Mucosa of rectum (tissue), 2 donors: ENCODE measurements around the gene FGF14.

Experiments
- H3K27ac ChIP-seq, 2 donors: one replicate each; pipeline ENCODE4 v1.7.0; 2013; ENCODE audit warnings: inconsistent platforms in 2 of 2, low read depth in 2 of 2, low read length in 2 of 2
- H3K27me3 ChIP-seq, 2 donors: one replicate each; pipeline ENCODE4 v1.7.0; 2013; ENCODE audit warnings: low read length in 2 of 2; ENCODE audit not compliant: control insufficient read depth in 2 of 2, insufficient read depth in 2 of 2
- H3K36me3 ChIP-seq, 2 donors: one replicate each; pipeline ENCODE4 v1.7.0; 2013; ENCODE audit warnings: low read length in 2 of 2; ENCODE audit not compliant: control insufficient read depth in 2 of 2, insufficient read depth in 2 of 2
- H3K4me1 ChIP-seq, 2 donors: one replicate each; pipeline ENCODE4 v1.7.0; 2013; ENCODE audit warnings: low read length in 2 of 2, mild to moderate bottlenecking in 1 of 2; ENCODE audit not compliant: control insufficient read depth in 2 of 2, insufficient read depth in 2 of 2
- H3K4me3 ChIP-seq, 2 donors: one replicate each; pipeline ENCODE4 v1.7.0; 2013; ENCODE audit warnings: low read length in 2 of 2
- H3K9ac ChIP-seq, 2 donors: one replicate each; pipeline ENCODE4 v1.7.0; 2013; ENCODE audit warnings: low read length in 2 of 2, low read depth in 1 of 2, mild to moderate bottlenecking in 1 of 2
- H3K9me3 ChIP-seq, 2 donors: one replicate each; pipeline ENCODE4 v1.7.0; 2013; ENCODE audit warnings: low read length in 2 of 2; ENCODE audit not compliant: control insufficient read depth in 2 of 2
- donor health status: healthy.
- donor health status: Normal muscosa, but diverticular disease.

FGF14 gene

GRCh38 chr13:102295316-102296048 is 106.4 kb downstream of the FGF14 start:
- Histone ChIP-seq H3K9ac (no peak overlapping the region), H3K4me1 (no peaks in the 10 kb centered on the region), H3K36me3 (no peaks in the 10 kb centered on the region), H3K9me3 (no peaks in the 10 kb centered on the region), H3K27me3 (no peaks in the 10 kb centered on the region), H3K27ac (no peak overlapping the region), H3K4me3 (no peak overlapping the region)

- Histone ChIP-seq H3K9me3 (no peaks in the 10 kb centered on the region), H3K27ac (no peak overlapping the region), H3K4me1 (no peaks in the 10 kb centered on the region), H3K36me3 (no peaks in the 10 kb centered on the region), H3K4me3 (no peak overlapping the region), H3K27me3 (no peaks in the 10 kb centered on the region), H3K9ac (no peak overlapping the region)
Measured at GRCh38 chr13:102294407-102295018, 107.3 kb downstream of the FGF14 start.

- H3K4me3 ChIP-seq, result no peak overlapping the region
- no peaks in the 10 kb centered on the region for H3K9me3 ChIP-seq
- no peak overlapping the region for H3K27ac ChIP-seq
- H3K4me1 ChIP-seq, result no peaks in the 10 kb centered on the region
- no peaks in the 10 kb centered on the region for H3K36me3 ChIP-seq
- no peak overlapping the region for H3K9ac ChIP-seq
- no peaks in the 10 kb centered on the region for H3K27me3 ChIP-seq
Measured at GRCh38 chr13:102293723-102294122, 108.1 kb downstream of the FGF14 start.

DNA sequence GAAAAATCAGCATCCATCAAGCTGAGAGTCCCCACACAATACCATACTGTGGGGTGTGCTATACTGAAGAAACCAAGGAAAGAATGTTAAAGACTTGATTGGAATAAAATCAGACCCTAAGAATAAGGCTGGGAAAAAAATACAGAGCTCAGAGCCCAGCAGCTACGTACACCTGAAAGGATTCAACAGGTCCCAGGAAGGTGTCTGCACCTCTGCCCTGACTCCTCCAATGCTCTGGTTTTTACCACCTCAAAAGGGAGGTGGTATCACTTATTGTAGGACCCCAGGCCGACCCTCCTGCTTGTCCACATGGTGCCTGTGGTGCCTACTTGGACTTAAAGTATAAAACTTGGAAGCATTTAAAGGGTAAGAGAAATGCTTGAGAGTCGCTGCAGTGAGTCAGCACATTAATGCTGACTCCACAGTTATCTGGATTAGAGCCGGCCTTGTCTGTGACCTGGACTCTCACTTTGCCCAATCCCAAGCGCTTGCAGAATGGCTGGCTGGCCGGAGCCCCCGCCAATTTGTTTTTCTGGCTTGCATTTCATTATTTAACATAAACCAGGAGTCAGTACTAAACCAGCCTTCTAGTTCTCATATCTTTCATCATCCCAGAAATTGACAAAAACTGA is 110.1 kb downstream of the FGF14 start:
- H3K4me1 ChIP-seq, result no peaks in the 10 kb centered on the region
- no peak overlapping the region for H3K9ac ChIP-seq
- H3K27ac ChIP-seq, result no peak overlapping the region
- no peaks in the 10 kb centered on the region for H3K27me3 ChIP-seq
- no peaks in the 10 kb centered on the region for H3K36me3 ChIP-seq
- H3K4me3 ChIP-seq, result no peak overlapping the region
- H3K9me3 ChIP-seq, result no peaks in the 10 kb centered on the region

- Histone ChIP-seq H3K4me1 (no peaks in the 10 kb centered on the region), H3K36me3 (no peaks in the 10 kb centered on the region), H3K27ac (no peak overlapping the region), H3K9me3 (no peaks in the 10 kb centered on the region), H3K27me3 (no peaks in the 10 kb centered on the region), H3K4me3 (no peak overlapping the region), H3K9ac (no peak overlapping the region)
Measured at GRCh38 chr13:102289606-102290005, 112.2 kb downstream of the FGF14 start.

- Histone ChIP-seq H3K36me3 (no peaks in the 10 kb centered on the region), H3K9ac (no peak overlapping the region), H3K9me3 (no peaks in the 10 kb centered on the region), H3K4me1 (no peaks in the 10 kb centered on the region), H3K27ac (no peak overlapping the region), H3K27me3 (no peaks in the 10 kb centered on the region), H3K4me3 (no peak overlapping the region)
Measured at GRCh38 chr13:102286326-102286725, 115.5 kb downstream of the FGF14 start.

- Histone ChIP-seq H3K27ac (no peak overlapping the region), H3K9ac (no peak overlapping the region), H3K27me3 (no peaks in the 10 kb centered on the region), H3K4me1 (no peaks in the 10 kb centered on the region), H3K4me3 (no peak overlapping the region), H3K9me3 (no peaks in the 10 kb centered on the region), H3K36me3 (no peaks in the 10 kb centered on the region)
Measured at GRCh38 chr13:102280366-102280765, 121.5 kb downstream of the FGF14 start.

DNA sequence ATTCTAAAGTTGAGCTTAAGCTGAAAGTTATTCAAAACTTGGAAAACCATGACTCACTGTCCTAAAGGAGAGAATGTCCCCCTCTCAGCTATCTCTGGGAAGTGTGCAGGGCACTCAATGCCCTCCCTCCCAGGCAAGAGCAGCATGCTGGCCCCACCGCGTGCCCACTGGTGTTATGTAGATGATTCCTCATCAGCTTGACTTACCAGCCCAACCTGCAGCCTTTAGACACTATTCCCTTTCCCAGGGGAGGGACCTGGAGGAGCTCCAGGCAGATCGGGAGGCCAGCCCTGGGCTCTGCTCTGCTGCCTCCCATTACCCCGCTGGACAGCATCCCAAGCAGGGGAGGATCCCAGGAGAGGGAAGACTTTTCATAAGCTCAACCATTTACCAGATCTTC is 124.6 kb downstream of the FGF14 start:
- no peak overlapping the region for H3K4me3 ChIP-seq
- H3K9me3 ChIP-seq, result no peaks in the 10 kb centered on the region
- no peaks in the 10 kb centered on the region for H3K4me1 ChIP-seq
- H3K27ac ChIP-seq, result no peak overlapping the region
- no peaks in the 10 kb centered on the region for H3K27me3 ChIP-seq
- H3K9ac ChIP-seq, result no peak overlapping the region
- no peaks in the 10 kb centered on the region for H3K36me3 ChIP-seq

DNA sequence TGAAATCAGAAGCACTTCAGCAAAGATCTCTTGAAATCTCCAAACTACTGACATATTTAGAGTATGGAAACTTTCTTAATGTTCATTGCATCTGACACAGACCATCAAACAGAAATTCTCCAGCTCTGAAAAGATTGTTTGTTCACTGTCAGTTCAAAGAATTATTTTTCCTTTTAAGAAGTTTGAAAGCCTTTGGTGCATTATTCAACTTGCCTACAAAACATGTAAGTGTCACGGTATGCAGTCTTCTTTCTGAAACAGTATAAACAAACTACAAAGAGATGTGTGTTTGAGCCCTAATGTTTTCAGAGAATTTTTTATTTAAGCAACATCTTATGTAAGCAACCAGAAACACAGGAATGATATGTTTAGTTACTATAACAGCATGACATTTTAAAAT is 125.4 kb downstream of the FGF14 start:
- Histone ChIP-seq H3K27ac (no peak overlapping the region), H3K4me1 (no peaks in the 10 kb centered on the region)

GRCh38 chr13:102275969-102276368 is 125.9 kb downstream of the FGF14 start:
- Histone ChIP-seq H3K27me3 (no peaks in the 10 kb centered on the region), H3K9ac (no peak overlapping the region), H3K9me3 (no peaks in the 10 kb centered on the region), H3K36me3 (no peaks in the 10 kb centered on the region), H3K4me3 (no peak overlapping the region), H3K27ac (no peak overlapping the region), H3K4me1 (no peaks in the 10 kb centered on the region)

More for the DNA sequence above, 125.4 kb downstream of the FGF14 start:
- Histone ChIP-seq H3K36me3 (no peaks in the 10 kb centered on the region), H3K9ac (no peak overlapping the region), H3K27me3 (no peaks in the 10 kb centered on the region), H3K4me3 (no peak overlapping the region), H3K9me3 (no peaks in the 10 kb centered on the region)
